SH-SY5Y (cell line): ENCODE data around the gene MACF1.

ENCODE experiments used
- GATA2 ChIP-seq: IDR thresholded peaks from 2 replicates; pipeline ENCODE4 v1.6.1; 2011; ENCODE audit warnings: mild to moderate bottlenecking, low read depth, low read length
- GATA3 ChIP-seq: IDR thresholded peaks from 2 replicates; pipeline ENCODE4 v1.6.1; 2011; ENCODE audit warnings: low read depth, mild to moderate bottlenecking, low read length, moderate library complexity

GRCh38 chr1:39407896-39408640 lies 203.6 kb downstream of the MACF1 start:
- TF ChIP-seq GATA2 (no peak), GATA3 (no peak)
